RWPE1 (cell line): ENCODE results near the gene WDR81.

Experiments
- CTCF ChIA-PET: fragments of 350-600 bp; sonication (Branson Sonifier 250); formaldehyde crosslinking; extraction: SDS; loops from one replicate; lab custom pipeline; 2021; lab: Yijun Ruan, JAX
- POLR2A ChIA-PET: fragments of 400-600 bp; formaldehyde crosslinking; extraction: SDS; loops from one replicate; lab custom pipeline; 2020; ENCODE audit warnings: antibody characterized with exemption; ENCODE audit not compliant: low non-redundant PET; lab: Yijun Ruan, JAX
- DNase-seq: peaks from one replicate; pipeline ENCODE4 v3.0.0; 2012; ENCODE audit warnings: low spot score
- H3K27ac ChIP-seq: fragments of 450-650 bp; 2 replicates; pipeline ENCODE4 v1.5.1; 2017
- CTCF ChIP-seq: fragments of 450-650 bp; conservative IDR thresholded peaks from 2 replicates; pipeline ENCODE4 v1.5.1; 2017; ENCODE audit warnings: low read depth, mild to moderate bottlenecking

Gene WDR81

GRCh38 chr17:1730326-1731193 is 6.1 kb downstream of the WDR81 start:
- ChIA-PET CTCF (interaction anchor here (0.6 to 2.1 kb wide), 3 partner anchors 9 to 226 kb away, joined by 3 to 7 read pairs (median 3); no protein-coding TSS in a partner anchor), POLR2A (interaction anchor here (0.5 kb wide), 1 partner anchor 39 kb away, joined by 5 read pairs; no protein-coding TSS in a partner anchor)
- TF ChIP-seq CTCF = no peak
- H3K27ac ChIP-seq = peak overlapping the region; percentile 99
- peak; percentile 60 for DNase-seq

- ChIA-PET CTCF (interaction anchor here (1.0 to 2.1 kb wide), 4 partner anchors 10 to 113 kb away, joined by 3 to 7 read pairs (median 5); no protein-coding TSS in a partner anchor), POLR2A (interaction anchor here (0.5 kb wide), 1 partner anchor 39 kb away, joined by 5 read pairs; no protein-coding TSS in a partner anchor)
- no peak for DNase-seq
- peak overlapping the region; percentile 99 for H3K27ac ChIP-seq
- no peak for TF ChIP-seq CTCF
These were observed 6.6 kb downstream of the WDR81 start for GRCh38 chr17:1731194-1731506.

- peak overlapping the region; percentile 99 for H3K27ac ChIP-seq
- no peak for DNase-seq
- CTCF ChIA-PET = interaction anchor here (0.6 to 2.1 kb wide), 4 partner anchors 11 to 123 kb away, joined by 3 to 8 read pairs (median 7); no protein-coding TSS in a partner anchor
- POLR2A ChIA-PET = interaction anchor here (0.6 kb wide), 1 partner anchor 45 kb away, joined by 4 read pairs; no protein-coding TSS in a partner anchor
- no peak for TF ChIP-seq CTCF
These were observed 7.8 kb downstream of the WDR81 start for GRCh38 chr17:1732241-1732832.

GRCh38 chr17:1732833-1733321 is 8.4 kb downstream of the WDR81 start:
- peak overlapping the region; percentile 99 for H3K27ac ChIP-seq
- POLR2A ChIA-PET = no interaction called here
- CTCF ChIA-PET = interaction anchor here (1.5 kb wide), 1 partner anchor 13 kb away, joined by 7 read pairs; no protein-coding TSS in a partner anchor
- DNase-seq = no peak
- no peak for TF ChIP-seq CTCF

- POLR2A ChIA-PET = no interaction called here
- TF ChIP-seq CTCF = no peak
- DNase-seq = no peak
- peak overlapping the region; percentile 99 for H3K27ac ChIP-seq
- CTCF ChIA-PET = no interaction called here
These were observed 9.3 kb downstream of the WDR81 start for GRCh38 chr17:1733759-1734158.

GRCh38 chr17:1735418-1735817 is 10.9 kb downstream of the WDR81 start:
- CTCF ChIA-PET = no interaction called here
- no peak for DNase-seq
- H3K27ac ChIP-seq = peak overlapping the region; percentile 99
- no peak for TF ChIP-seq CTCF
- POLR2A ChIA-PET = no interaction called here
